Mesodermal cell (in vitro differentiated cells): ENCODE results near the gene TP53.
"Not testable (repeated sequence)": the region's sequence is repeated elsewhere in the genome, so short reads cannot be mapped to it uniquely, and the experiment has no call there.

ENCODE experiments used
- H3K27ac ChIP-seq: 2 replicates; pipeline ENCODE4 v1.7.0; 2013; ENCODE audit warnings: mild to moderate bottlenecking, low read depth, low read length, moderate library complexity; ENCODE audit not compliant: severe bottlenecking
- H3K36me3 ChIP-seq: 2 replicates; pipeline ENCODE4 v1.7.1; 2013; ENCODE audit warnings: mild to moderate bottlenecking, low read length, moderate library complexity; ENCODE audit not compliant: control insufficient read depth, insufficient read depth
- H3K4me1 ChIP-seq: one replicate; pipeline ENCODE4 v1.7.1; 2013; ENCODE audit warnings: mild to moderate bottlenecking, low read length; ENCODE audit not compliant: insufficient read depth, control insufficient read depth, poor library complexity, severe bottlenecking
- H3K4me3 ChIP-seq: 2 replicates; pipeline ENCODE4 v1.7.0; 2013; ENCODE audit warnings: low read length, control low read depth, mild to moderate bottlenecking; ENCODE audit not compliant: insufficient read depth, poor library complexity, severe bottlenecking; ENCODE audit errors: extremely low read depth
- H3K9me3 ChIP-seq: 2 replicates; pipeline ENCODE4 v1.7.1; 2013; ENCODE audit warnings: mild to moderate bottlenecking, low read length, moderate library complexity; ENCODE audit not compliant: control insufficient read depth
- WGBS, 2 experiments: methylation state at CpG; one replicate each; pipeline ENCODE4 v1.1.5; 2013; ENCODE audit warnings: missing lambda C conversion rate in 2 of 2; ENCODE audit not compliant: insufficient coverage in 2 of 2; 5-methylcytosine and 5-hydroxymethylcytosine counted together

TP53 gene

DNA sequence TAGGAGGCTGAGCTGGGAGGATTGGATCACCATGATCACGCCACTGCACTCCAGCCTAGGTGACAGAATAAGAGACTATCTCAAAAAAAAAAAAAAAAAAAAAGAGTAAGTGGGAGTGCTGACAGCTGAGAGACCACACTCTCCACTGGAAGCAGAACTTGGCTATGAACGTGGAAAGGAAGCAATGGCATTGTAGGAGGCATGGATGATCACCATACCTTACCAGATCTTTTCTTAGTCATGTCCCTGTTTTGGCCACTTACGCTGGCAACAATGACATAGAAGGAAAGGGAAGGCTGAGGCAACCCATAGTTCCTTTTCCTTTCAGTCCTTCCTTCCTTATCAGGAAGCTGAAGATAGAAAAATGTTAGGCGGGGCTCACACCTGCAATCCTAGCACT, 40.3 kb downstream of the TP53 start:
- Histone ChIP-seq H3K36me3 (no peaks in the 10 kb centered on the region), H3K27ac (no peak overlapping the region), H3K4me3 (no peak overlapping the region), H3K4me1 (peaks cover 6% of the 10 kb centered on the region), H3K9me3 (no peaks in the 10 kb centered on the region)
- 88 to 94% methylated on average over 2 of the region's 4 CpGs for WGBS, 2 experiments

DNA sequence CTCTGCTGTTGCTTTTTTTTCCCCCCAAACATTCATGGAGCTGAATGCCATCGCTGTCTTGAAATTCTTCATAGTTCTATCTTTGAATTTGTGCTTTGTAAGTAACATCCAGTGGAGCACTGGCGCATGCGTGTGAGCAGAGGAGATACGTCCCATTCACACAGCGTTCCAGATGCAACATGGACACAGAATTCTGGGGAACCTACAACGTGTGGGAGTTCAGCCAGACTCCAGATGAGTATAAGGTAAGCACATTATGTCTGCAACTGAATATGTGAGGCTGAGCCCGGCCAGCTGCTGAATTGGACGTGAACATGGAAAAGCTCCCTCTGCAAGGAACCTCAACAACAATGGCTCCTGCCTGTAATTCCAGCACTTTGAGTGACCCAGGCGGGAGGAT, 40.8 kb downstream of the TP53 start:
- 80 to 93% methylated on average over 6 to 8 of the region's 9 CpGs for WGBS, 2 experiments
- no peak overlapping the region for H3K27ac ChIP-seq
- H3K36me3 ChIP-seq: no peaks in the 10 kb centered on the region
- H3K4me1 ChIP-seq: peaks cover 6% of the 10 kb centered on the region
- H3K4me3 ChIP-seq: no peak overlapping the region
- no peaks in the 10 kb centered on the region for H3K9me3 ChIP-seq

GRCh38 chr17:7644775-7645174, 42.5 kb downstream of the TP53 start:
- 91 to 93% methylated on average over 4 of the region's 4 CpGs for WGBS, 2 experiments
- no peaks in the 10 kb centered on the region for H3K4me1 ChIP-seq

DNA sequence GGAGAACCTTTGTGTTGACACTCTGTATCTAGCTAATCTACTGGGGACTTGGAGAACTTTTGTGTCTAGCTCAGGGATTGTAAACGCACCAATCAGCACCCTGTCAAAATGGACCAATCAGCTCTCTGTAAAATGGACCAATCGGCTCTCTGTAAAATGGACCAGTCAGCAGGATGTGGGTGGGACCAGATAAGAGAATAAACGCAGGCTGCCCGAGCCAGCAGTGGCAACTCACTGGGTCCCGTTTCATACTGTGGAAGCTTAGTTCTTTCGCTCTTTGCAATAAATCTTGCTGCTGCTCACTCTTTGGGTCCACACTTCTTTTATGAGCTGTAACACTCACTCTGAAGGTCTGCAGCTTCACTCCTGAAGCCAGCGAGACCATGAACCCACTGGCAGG, 45.7 kb downstream of the TP53 start:
- 81 to 83% methylated on average over 7 of the region's 7 CpGs for WGBS, 2 experiments
- not testable (repeated sequence) for H3K4me1 ChIP-seq, H3K4me3 ChIP-seq, H3K9me3 ChIP-seq, H3K27ac ChIP-seq, H3K36me3 ChIP-seq

More at GRCh38 chr17:7644775-7645174, 42.5 kb downstream of the TP53 start:
- Histone ChIP-seq H3K9me3 (no peaks in the 10 kb centered on the region), H3K27ac (no peak overlapping the region), H3K36me3 (no peaks in the 10 kb centered on the region), H3K4me3 (no peak overlapping the region)

- no peaks in the 10 kb centered on the region for H3K36me3 ChIP-seq
- H3K4me3 ChIP-seq: no peak overlapping the region
- H3K27ac ChIP-seq: no peak overlapping the region
- H3K4me1 ChIP-seq: no peaks in the 10 kb centered on the region
- no peaks in the 10 kb centered on the region for H3K9me3 ChIP-seq
- WGBS, 2 experiments: 92 to 98% methylated on average over 22 to 23 of the region's 26 CpGs
These were observed 46.5 kb downstream of the TP53 start for GRCh38 chr17:7640783-7641182.

GRCh38 chr17:7636163-7636562, 51.1 kb downstream of the TP53 start:
- Histone ChIP-seq H3K36me3 (no peaks in the 10 kb centered on the region), H3K4me1 (peaks cover 4% of the 10 kb centered on the region), H3K27ac (no peak overlapping the region), H3K4me3 (no peak overlapping the region), H3K9me3 (no peaks in the 10 kb centered on the region)
- WGBS, 2 experiments: 72 to 75% methylated on average over 5 of the region's 5 CpGs

GRCh38 chr17:7634384-7634783, 52.9 kb downstream of the TP53 start:
- Histone ChIP-seq H3K4me3 (no peak overlapping the region), H3K36me3 (no peaks in the 10 kb centered on the region), H3K9me3 (no peaks in the 10 kb centered on the region), H3K27ac (no peak overlapping the region), H3K4me1 (peaks cover 4% of the 10 kb centered on the region)
- 54 to 76% methylated on average over 2 to 3 of the region's 5 CpGs for WGBS, 2 experiments

DNA sequence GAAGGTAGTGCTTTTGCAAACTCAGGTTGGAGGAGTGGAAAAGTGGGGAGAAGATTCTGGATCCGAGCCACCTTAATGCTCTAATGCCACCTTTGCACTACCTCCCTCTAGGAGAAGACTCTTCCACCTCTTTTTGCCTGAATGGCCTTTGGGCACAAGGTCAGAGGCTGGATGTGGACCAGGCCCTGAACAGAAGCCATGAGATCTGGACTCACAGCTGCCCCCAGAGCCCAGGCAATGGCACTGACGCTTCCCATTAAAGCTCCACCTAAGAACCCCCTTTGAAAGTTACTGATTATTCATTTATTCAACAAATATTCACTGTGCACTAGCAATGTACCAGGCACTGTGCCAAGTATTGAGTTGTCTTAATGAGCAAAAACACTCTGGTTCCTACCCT, 54.2 kb downstream of the TP53 start:
- peaks cover 4% of the 10 kb centered on the region for H3K4me1 ChIP-seq
- H3K36me3 ChIP-seq: no peaks in the 10 kb centered on the region
- H3K4me3 ChIP-seq: no peak overlapping the region
- WGBS, 2 experiments: 83 to 86% methylated on average over 1 of the region's 2 CpGs
- H3K27ac ChIP-seq: no peak overlapping the region
- H3K9me3 ChIP-seq: no peaks in the 10 kb centered on the region

DNA sequence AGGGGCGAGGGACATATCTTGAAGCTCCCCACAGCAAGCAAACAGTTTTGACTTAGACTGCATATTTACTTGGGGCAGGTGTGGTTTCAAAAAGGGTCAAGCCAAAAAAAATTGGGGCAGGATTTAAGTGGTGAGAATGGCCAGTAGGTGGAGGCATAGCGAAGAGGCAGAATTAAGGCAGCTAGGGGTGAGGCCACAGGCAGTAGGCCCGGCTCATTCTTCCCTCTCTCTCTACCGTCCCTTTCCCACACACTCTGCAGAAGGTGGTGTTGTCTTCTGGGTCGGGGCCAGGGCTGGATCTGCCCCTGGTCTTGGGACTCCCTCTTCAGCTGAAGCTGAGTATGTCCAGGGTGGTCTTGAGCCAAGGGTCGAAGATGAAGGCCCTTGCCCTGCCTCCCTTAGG, 54.8 kb downstream of the TP53 start:
- no peaks in the 10 kb centered on the region for H3K9me3 ChIP-seq
- H3K27ac ChIP-seq: no peak overlapping the region
- no peak overlapping the region for H3K4me3 ChIP-seq
- WGBS, 2 experiments: 8 to 54% methylated on average over 2 of the region's 6 CpGs
- H3K36me3 ChIP-seq: no peaks in the 10 kb centered on the region
- peaks cover 4% of the 10 kb centered on the region for H3K4me1 ChIP-seq

DNA sequence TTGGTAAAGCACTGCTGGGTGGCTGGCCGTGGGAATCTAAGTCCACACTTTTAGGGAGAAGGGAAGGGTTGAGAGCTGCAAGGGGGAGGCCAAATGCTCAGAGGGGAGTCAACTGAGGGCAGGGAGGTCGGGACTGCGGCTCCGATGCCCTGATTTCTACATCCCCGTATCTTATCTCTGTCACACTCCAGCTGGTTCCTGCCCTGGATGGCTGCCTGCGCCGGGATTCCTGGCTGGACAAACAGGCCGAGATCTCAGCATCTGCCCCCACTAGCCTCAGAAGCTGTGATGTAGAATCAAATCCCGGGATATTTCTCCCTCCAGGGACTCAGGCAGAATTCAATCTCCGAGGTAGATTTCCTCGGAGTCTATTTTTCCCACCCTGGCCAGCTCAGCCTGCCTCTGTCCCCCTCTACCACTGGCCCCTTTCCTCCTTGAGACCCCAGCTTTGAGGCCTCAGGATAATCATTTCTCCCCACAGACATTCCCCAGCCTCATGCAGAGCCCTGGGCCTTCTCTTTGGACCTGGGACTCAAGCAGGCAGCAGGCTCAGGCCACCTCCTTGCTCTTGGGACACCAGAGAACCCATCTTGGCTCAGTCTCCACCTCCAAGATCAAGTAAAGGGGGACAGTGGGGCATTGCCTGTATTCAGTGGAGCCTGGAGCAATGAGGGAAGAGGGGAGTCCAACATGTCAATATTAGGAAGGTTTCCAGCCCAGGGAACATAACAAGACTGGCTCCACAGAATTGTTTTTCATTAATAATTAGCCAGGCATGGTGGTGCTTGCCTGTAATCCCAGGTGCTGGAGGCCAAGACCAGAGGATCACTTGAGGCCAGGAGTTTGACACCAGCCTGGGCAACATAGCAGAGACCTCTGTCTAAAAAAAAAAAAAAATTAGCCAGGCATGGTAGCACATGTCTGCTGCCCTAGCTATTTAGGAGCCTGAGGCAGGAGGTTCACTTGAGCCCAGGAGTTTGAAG, 55.6 kb downstream of the TP53 start:
- WGBS, 2 experiments: 82 to 86% methylated on average over 9 to 10 of the region's 11 CpGs
- H3K4me1 ChIP-seq: peaks cover 7% of the 10 kb centered on the region
- H3K36me3 ChIP-seq: no peaks in the 10 kb centered on the region
- no peak overlapping the region for H3K27ac ChIP-seq
- H3K9me3 ChIP-seq: no peaks in the 10 kb centered on the region
- no peak overlapping the region for H3K4me3 ChIP-seq

- peaks cover 10% of the 10 kb centered on the region for H3K4me1 ChIP-seq
- WGBS, 2 experiments: 88 to 90% methylated on average over 9 to 10 of the region's 13 CpGs
- no peak within 1 kb of the TSS for H3K27ac ChIP-seq
- no peaks in the 10 kb centered on the region for H3K9me3 ChIP-seq
- H3K4me3 ChIP-seq: no peak within 1 kb of the TSS
- H3K36me3 ChIP-seq: peaks cover 10% of the 10 kb centered on the region
These were observed 57.2 kb downstream of the TP53 start, which contains the start of gene SHBG for GRCh38 chr17:7629939-7630571. TSS of gene SHBG (plus strand) at chr17:7630135. CDS start at chr17:7630173, 38 bp downstream.
